HG02610 (cell line): ENCODE results near the gene DNAH10.

Experiments
- ATAC-seq: cut with Tn5 transposase; IDR thresholded peaks from one replicate; pipeline ENCODE4 v1.9.1; 2021; ENCODE audit warnings: mild to moderate bottlenecking, moderate library complexity; ENCODE audit not compliant: unreplicated experiment

Gene DNAH10

GRCh38 chr12:123961585-123962345 is 199.7 kb downstream of the DNAH10 start:
- no peak for ATAC-seq

GRCh38 chr12:123962513-123962912 is 200.4 kb downstream of the DNAH10 start:
- ATAC-seq, result no peak

- no peak for ATAC-seq
Measured at GRCh38 chr12:123963821-123964220, 201.7 kb downstream of the DNAH10 start.

GRCh38 chr12:123965382-123965781 is 203.3 kb downstream of the DNAH10 start:
- no peak for ATAC-seq

- ATAC-seq, result no peak
Measured at GRCh38 chr12:123966596-123966995, 204.5 kb downstream of the DNAH10 start.

- ATAC-seq, result no peak
Measured at GRCh38 chr12:123967121-123967586, 205.1 kb downstream of the DNAH10 start.

GRCh38 chr12:123971449-123971769 is 209.3 kb downstream of the DNAH10 start:
- no peak for ATAC-seq

- ATAC-seq, result peak; percentile 4
Measured at GRCh38 chr12:123971770-123972456, 209.8 kb downstream of the DNAH10 start.

- peak; percentile 83 for ATAC-seq
Measured at GRCh38 chr12:123972457-123973401, 210.6 kb downstream of the DNAH10 start, which contains the start of the genes CCDC92 and ZNF664. Gene CCDC92, minus strand, starts transcription at chr12:123972831. Its CDS starts 28,526 bp downstream, at chr12:123944305. Gene ZNF664, plus strand, starts transcription at chr12:123973215. Its CDS starts 38,930 bp downstream, at chr12:124012145.

- ATAC-seq, result peak; percentile 4
Measured at GRCh38 chr12:123973552-123974341, 211.6 kb downstream of the DNAH10 start.

GRCh38 chr12:123976227-123976826 is 214.2 kb downstream of the DNAH10 start:
- ATAC-seq, result no peak

- no peak for ATAC-seq
Measured at GRCh38 chr12:123979566-123979965, 217.5 kb downstream of the DNAH10 start.

- ATAC-seq, result no peak
Measured at GRCh38 chr12:123982269-123982668, 220.2 kb downstream of the DNAH10 start.

GRCh38 chr12:123983822-123984485 is 221.9 kb downstream of the DNAH10 start:
- ATAC-seq, result peak; percentile 57

GRCh38 chr12:123984903-123985302 is 222.8 kb downstream of the DNAH10 start:
- ATAC-seq, result no peak
